ENCODE measurements around the gene DCLK2. TPM values are rescaled to one million over a fixed set of nuclear protein-coding genes. Genes with fewer than 3 reads are reported as not detected.
A peak's percentile ranks its signal among the peaks of the same experiment; 100 is the strongest.

The DCLK2 gene
- total and polyA plus RNA-seq, 2 donors from 2014 or later: 2.6 to 3.4 TPM

- intact Hi-C loops (cut with DNase I): no loop called here
- Histone ChIP-seq H3K4me3 (ENCODE audit: low read length in 3 of 3) (no peak overlapping the region), H3K27ac (ENCODE audit: low read depth in 2 of 2, low read length in 2 of 2) (no peak overlapping the region), H3K27me3 (ENCODE audit: control insufficient read depth, insufficient read depth, low read length) (no peaks in the 10 kb centered on the region), H3K36me3 (ENCODE audit: control insufficient read depth in 2 of 3, insufficient read depth in 3 of 3, low read length in 3 of 3) (peaks cover 0 to 12% (median 0%) of the 10 kb centered on the region in 3 donors), H3K9me3 (ENCODE audit: control insufficient read depth in 2 of 3, insufficient read depth in 1 of 3, low read length in 3 of 3) (no peaks in the 10 kb centered on the region), H3K9ac (ENCODE audit: low read length in 3 of 3) (no peak overlapping the region), H3K4me1 (ENCODE audit: control insufficient read depth in 2 of 3, insufficient read depth in 2 of 3, low read depth in 1 of 3, low read length in 3 of 3) (no peaks in the 10 kb centered on the region)
- FAIRE-seq: no peak
- DNase-seq: peak in 2 of 5 donors; percentile 37 to 39
- no peak for TF ChIP-seq CTCF (IDR thresholded peaks at IDR 0.05; ENCODE audit: borderline replicate concordance, extremely low read depth, insufficient read depth)
Observed at GRCh38 chr4:150280081-150280895, 202.0 kb downstream of the DCLK2 start.

GRCh38 chr4:150280975-150281374 is 202.7 kb downstream of the DCLK2 start:
- no peak for DNase-seq
- Histone ChIP-seq H3K27ac (ENCODE audit: low read depth in 2 of 2, low read length in 2 of 2) (no peak overlapping the region), H3K36me3 (ENCODE audit: control insufficient read depth in 2 of 3, insufficient read depth in 3 of 3, low read length in 3 of 3) (peaks cover 0 to 12% (median 0%) of the 10 kb centered on the region in 3 donors), H3K9ac (ENCODE audit: low read length in 3 of 3) (no peak overlapping the region), H3K27me3 (ENCODE audit: control insufficient read depth, insufficient read depth, low read length) (no peaks in the 10 kb centered on the region), H3K4me3 (ENCODE audit: low read length in 3 of 3) (no peak overlapping the region), H3K4me1 (ENCODE audit: control insufficient read depth in 2 of 3, insufficient read depth in 2 of 3, low read depth in 1 of 3, low read length in 3 of 3) (no peaks in the 10 kb centered on the region), H3K9me3 (ENCODE audit: control insufficient read depth in 2 of 3, insufficient read depth in 1 of 3, low read length in 3 of 3) (no peaks in the 10 kb centered on the region)
- no peak for TF ChIP-seq CTCF (IDR thresholded peaks at IDR 0.05; ENCODE audit: borderline replicate concordance, extremely low read depth, insufficient read depth)
- intact Hi-C loops (cut with DNase I): no loop called here
- FAIRE-seq: no peak

GRCh38 chr4:150283689-150284088 is 205.4 kb downstream of the DCLK2 start:
- H3K9ac ChIP-seq (ENCODE audit: low read length in 3 of 3): no peak overlapping the region
- intact Hi-C loops (cut with DNase I): no loop called here

More at GRCh38 chr4:150283689-150284088, 205.4 kb downstream of the DCLK2 start:
- Histone ChIP-seq H3K27ac (ENCODE audit: low read depth in 2 of 2, low read length in 2 of 2) (no peak overlapping the region), H3K9me3 (ENCODE audit: control insufficient read depth in 2 of 3, insufficient read depth in 1 of 3, low read length in 3 of 3) (no peaks in the 10 kb centered on the region), H3K36me3 (ENCODE audit: control insufficient read depth in 2 of 3, insufficient read depth in 3 of 3, low read length in 3 of 3) (peaks cover 0 to 12% (median 0%) of the 10 kb centered on the region in 3 donors), H3K4me3 (ENCODE audit: low read length in 3 of 3) (no peak overlapping the region), H3K4me1 (ENCODE audit: control insufficient read depth in 2 of 3, insufficient read depth in 2 of 3, low read depth in 1 of 3, low read length in 3 of 3) (no peaks in the 10 kb centered on the region), H3K27me3 (ENCODE audit: control insufficient read depth, insufficient read depth, low read length) (no peaks in the 10 kb centered on the region)
- no peak for TF ChIP-seq CTCF (IDR thresholded peaks at IDR 0.05; ENCODE audit: borderline replicate concordance, extremely low read depth, insufficient read depth)
- no peak for FAIRE-seq
- no peak for DNase-seq
